SU-DHL-6 (cell line): ENCODE data around the gene SLC12A1.

Source experiments
- H2AFZ ChIP-seq: fragments of 200-600 bp; sonication (generic); 2 replicates; pipeline ENCODE4 v1.6.1; 2014; ENCODE audit warnings: low read depth, mild to moderate bottlenecking, moderate library complexity, mixed read lengths, antibody characterized with exemption, low read length; ENCODE audit not compliant: severe bottlenecking
- H3F3A ChIP-seq: fragments of 200-600 bp; shearing (Covaris generic); 2 replicates; pipeline ENCODE4 v1.6.0; 2016; ENCODE audit warnings: antibody characterized with exemption, mild to moderate bottlenecking; ENCODE audit not compliant: insufficient read depth
- H3K27ac ChIP-seq: fragments of 200-600 bp; sonication (generic); 2 replicates; pipeline ENCODE4 v1.5.1; 2016; ENCODE audit warnings: low read depth, mild to moderate bottlenecking, low read length, moderate library complexity, mixed read lengths
- H3K27me3 ChIP-seq: fragments of 200-600 bp; sonication (generic), shearing (Covaris generic); 2 replicates; pipeline ENCODE4 v1.6.0; 2014; ENCODE audit warnings: mild to moderate bottlenecking, low read length
- H3K36me3 ChIP-seq: fragments of 200-600 bp; sonication (generic); 2 replicates; pipeline ENCODE4 v1.6.1; 2014; ENCODE audit warnings: mild to moderate bottlenecking, low read length, mixed read lengths
- H3K4me2 ChIP-seq: fragments of 300-600, 200-600 bp; shearing (Covaris generic), sonication (generic); 2 replicates; pipeline ENCODE4 v1.6.0; 2014; ENCODE audit warnings: low read length, low read depth, mild to moderate bottlenecking; ENCODE audit not compliant: poor library complexity, severe bottlenecking
- H3K4me3 ChIP-seq: fragments of 200-600 bp; sonication (generic); 2 replicates; pipeline ENCODE4 v1.5.1; 2014; ENCODE audit warnings: antibody characterized with exemption, low read length, mild to moderate bottlenecking, mixed read lengths; ENCODE audit not compliant: insufficient read depth, poor library complexity, severe bottlenecking
- H3K79me2 ChIP-seq: fragments of 200-600 bp; sonication (generic); 2 replicates; pipeline ENCODE4 v1.6.1; 2014; ENCODE audit warnings: mild to moderate bottlenecking, low read length, moderate library complexity; ENCODE audit not compliant: insufficient read depth
- H3K9ac ChIP-seq: fragments of 200-600 bp; sonication (generic); 2 replicates; pipeline ENCODE4 v1.7.0; 2014; ENCODE audit warnings: mild to moderate bottlenecking, low read length
- H3K9me2 ChIP-seq: fragments of 200-600 bp; sonication (generic); replicated peaks from 2 replicates; pipeline ENCODE4 v1.6.1; 2014; ENCODE audit warnings: low read length; ENCODE audit not compliant: insufficient read depth
- H3K9me3 ChIP-seq: fragments of 200-600 bp; sonication (generic); 2 replicates; pipeline ENCODE4 v1.6.1; 2014; ENCODE audit warnings: low read length, mixed read lengths; ENCODE audit not compliant: insufficient read depth
- H4K20me1 ChIP-seq: fragments of 200-600 bp; sonication (generic); 2 replicates; pipeline ENCODE4 v1.6.1; 2014; ENCODE audit warnings: low read depth, mild to moderate bottlenecking, antibody characterized with exemption, low read length, moderate library complexity, mixed read lengths
- EZH2phosphoT487 ChIP-seq: fragments of 200-600 bp; sonication (generic), shearing (Covaris generic); conservative IDR thresholded peaks from 2 replicates; pipeline ENCODE4 v1.6.1; 2018; ENCODE audit warnings: mild to moderate bottlenecking, antibody characterized with exemption, low read length, moderate library complexity, mixed read lengths
- TF ChIP-seq, protein P1 (sequence below): fragments of 200-600 bp; sonication (generic); IDR thresholded peaks from one replicate; pipeline ENCODE4 v1.5.1; 2017; ENCODE audit warnings: antibody characterized with exemption, mild to moderate bottlenecking, low read length, moderate library complexity; ENCODE audit not compliant: insufficient read depth, poor library complexity, severe bottlenecking

SLC12A1 gene

GRCh38 chr15:48330105-48330785, 124.1 kb downstream of the SLC12A1 start:
- peak overlapping the region; percentile 99 for H3K9ac ChIP-seq
- peaks cover 52% of the 10 kb centered on the region for H3K79me2 ChIP-seq
- peaks cover 12% of the 10 kb centered on the region for H3K36me3 ChIP-seq
- TF ChIP-seq, protein P1, sequence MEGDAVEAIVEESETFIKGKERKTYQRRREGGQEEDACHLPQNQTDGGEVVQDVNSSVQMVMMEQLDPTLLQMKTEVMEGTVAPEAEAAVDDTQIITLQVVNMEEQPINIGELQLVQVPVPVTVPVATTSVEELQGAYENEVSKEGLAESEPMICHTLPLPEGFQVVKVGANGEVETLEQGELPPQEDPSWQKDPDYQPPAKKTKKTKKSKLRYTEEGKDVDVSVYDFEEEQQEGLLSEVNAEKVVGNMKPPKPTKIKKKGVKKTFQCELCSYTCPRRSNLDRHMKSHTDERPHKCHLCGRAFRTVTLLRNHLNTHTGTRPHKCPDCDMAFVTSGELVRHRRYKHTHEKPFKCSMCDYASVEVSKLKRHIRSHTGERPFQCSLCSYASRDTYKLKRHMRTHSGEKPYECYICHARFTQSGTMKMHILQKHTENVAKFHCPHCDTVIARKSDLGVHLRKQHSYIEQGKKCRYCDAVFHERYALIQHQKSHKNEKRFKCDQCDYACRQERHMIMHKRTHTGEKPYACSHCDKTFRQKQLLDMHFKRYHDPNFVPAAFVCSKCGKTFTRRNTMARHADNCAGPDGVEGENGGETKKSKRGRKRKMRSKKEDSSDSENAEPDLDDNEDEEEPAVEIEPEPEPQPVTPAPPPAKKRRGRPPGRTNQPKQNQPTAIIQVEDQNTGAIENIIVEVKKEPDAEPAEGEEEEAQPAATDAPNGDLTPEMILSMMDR, result no peak
- TF ChIP-seq EZH2phosphoT487, result no peak
- peaks cover 6% of the 10 kb centered on the region; the same call in 1 of the 2 replicates for H3F3A ChIP-seq
- no peaks in the 10 kb centered on the region for H3K9me2 ChIP-seq
- peak overlapping the region; percentile 95 for H3K4me3 ChIP-seq
- H3K4me2 ChIP-seq, result peak overlapping the region; percentile 94
- H3K27me3 ChIP-seq, result no peaks in the 10 kb centered on the region
- H3K9me3 ChIP-seq, result no peaks in the 10 kb centered on the region
- no peak overlapping the region for H2AFZ ChIP-seq
- 0 out of 2 replicates have a peak, but pooled peaks cover 13% of the 10 kb centered on the region for H4K20me1 ChIP-seq
- H3K27ac ChIP-seq, result peak overlapping the region; percentile 88

DNA sequence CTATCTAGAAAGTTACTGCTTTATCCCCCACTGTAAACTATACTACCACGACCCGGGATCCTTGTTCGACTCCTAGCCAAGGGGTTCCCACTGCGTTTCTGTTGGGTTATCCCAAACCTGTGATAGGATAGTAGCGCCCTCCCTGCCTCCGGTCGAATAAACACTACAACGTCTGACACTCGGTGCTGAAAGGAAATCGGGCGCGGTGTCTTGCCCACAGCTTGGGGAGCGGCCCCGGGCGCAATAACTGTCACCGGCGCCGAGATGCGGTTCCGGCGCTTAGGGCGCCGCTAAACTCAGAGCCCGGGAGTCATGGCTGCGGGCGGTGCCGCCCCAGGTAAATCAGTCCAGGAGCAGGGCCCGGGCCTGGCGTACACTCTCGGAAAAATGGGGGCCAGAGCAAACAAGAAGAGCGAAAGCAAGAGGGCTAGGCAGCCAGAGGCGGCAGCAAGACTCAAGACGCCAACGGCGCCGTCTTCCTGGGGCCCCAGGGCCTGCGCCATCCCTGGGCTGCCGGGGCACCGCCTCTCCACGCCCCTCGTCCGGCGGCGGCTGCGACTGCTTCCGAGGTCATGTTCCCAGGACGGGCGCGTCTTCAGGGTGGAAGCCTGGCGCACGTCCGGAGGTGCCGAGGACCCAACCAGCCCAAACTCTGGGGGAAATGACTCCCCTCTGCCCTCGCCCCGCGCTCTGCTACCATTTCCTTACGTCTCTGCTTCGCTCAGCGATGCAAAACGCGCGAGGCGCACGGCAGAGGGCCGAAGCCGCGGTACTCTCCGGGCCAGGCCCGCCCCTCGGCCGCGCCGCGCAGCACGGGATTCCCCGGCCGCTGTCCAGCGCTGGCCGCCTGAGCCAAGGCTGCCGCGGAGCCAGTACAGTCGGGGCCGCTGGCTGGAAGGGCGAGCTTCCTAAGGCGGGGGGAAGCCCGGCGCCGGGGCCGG, 125.0 kb downstream of the SLC12A1 start, which contains the start of gene DUT:
DUT (plus strand) TSS at position 575 of the 941 bp plus-strand sequence; CDS start at position 662, 87 bp downstream.
- no peak for TF ChIP-seq EZH2phosphoT487
- TF ChIP-seq, protein P1, result no peak
- Histone ChIP-seq H3K27me3 (no peaks in the 10 kb centered on the region), H3K9ac (peak within 1 kb of the TSS; percentile 99), H3K4me3 (peak within 1 kb of the TSS; percentile 95), H4K20me1 (0 out of 2 replicates have a peak, but pooled peaks cover 17% of the 10 kb centered on the region), H3K79me2 (peaks cover 54% of the 10 kb centered on the region), H3K9me3 (no peaks in the 10 kb centered on the region), H3F3A (peaks cover 6% of the 10 kb centered on the region; the same call in 1 of the 2 replicates), H3K9me2 (no peaks in the 10 kb centered on the region), H3K4me2 (peak within 1 kb of the TSS; percentile 94), H2AFZ (peak within 1 kb of the TSS; percentile 66), H3K27ac (peak within 1 kb of the TSS; percentile 88), H3K36me3 (peaks cover 17% of the 10 kb centered on the region)

GRCh38 chr15:48331796-48332641, 125.9 kb downstream of the SLC12A1 start:
- peaks cover 61% of the 10 kb centered on the region for H3K79me2 ChIP-seq
- TF ChIP-seq EZH2phosphoT487, result no peak
- TF ChIP-seq, protein P1, result no peak
- H3K4me3 ChIP-seq, result peak overlapping the region; percentile 95
- H3K9me2 ChIP-seq, result no peaks in the 10 kb centered on the region
- H3K27me3 ChIP-seq, result no peaks in the 10 kb centered on the region
- H3K4me2 ChIP-seq, result peak overlapping the region; percentile 94
- peaks cover 22% of the 10 kb centered on the region for H4K20me1 ChIP-seq
- peaks cover 18% of the 10 kb centered on the region for H3K36me3 ChIP-seq
- H3K9ac ChIP-seq, result peak overlapping the region; percentile 99
- peak overlapping the region; percentile 66 for H2AFZ ChIP-seq
- H3K27ac ChIP-seq, result peak overlapping the region; percentile 88
- peaks cover 6% of the 10 kb centered on the region; the same call in 1 of the 2 replicates for H3F3A ChIP-seq
- no peaks in the 10 kb centered on the region for H3K9me3 ChIP-seq
